AG10803 (cell line): Measurements from ENCODE around the gene UBAP1L.

Experiments used
- DNase-seq: peaks from one replicate; pipeline ENCODE4 v3.0.0; 2010; ENCODE audit warnings: low read depth
- H3K4me3 ChIP-seq: 2 replicates; pipeline ENCODE4 v1.5.1; 2011; ENCODE audit warnings: mild to moderate bottlenecking, low read length, control low read depth
- TF ChIP-seq, protein P1 (sequence below): conservative IDR thresholded peaks from 2 replicates; pipeline ENCODE4 v1.5.1; 2011; ENCODE audit warnings: mild to moderate bottlenecking, low read length, control low read depth, inconsistent platforms

UBAP1L gene

DNA sequence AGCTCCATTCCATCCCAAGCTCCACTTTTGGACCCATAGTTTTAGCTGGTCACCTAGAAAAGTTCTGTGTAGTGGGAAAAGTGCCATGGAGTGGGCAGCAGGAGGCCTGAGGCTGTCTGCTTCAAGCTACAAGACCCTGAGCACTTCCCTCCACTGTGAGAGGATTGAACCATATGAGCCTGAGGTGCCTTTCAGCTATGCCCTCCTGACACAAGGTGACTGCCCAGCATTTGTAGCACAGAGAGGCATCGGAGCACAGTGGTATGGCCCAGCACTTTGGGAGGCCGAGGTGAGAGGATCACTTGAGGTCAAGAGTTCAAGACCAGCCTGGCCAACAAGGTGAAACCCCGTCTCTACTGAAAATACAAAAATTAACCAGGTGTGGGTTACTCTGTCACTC lies 42.4 kb downstream of the UBAP1L start:
- no peak for DNase-seq
- no peak overlapping the region for H3K4me3 ChIP-seq
- TF ChIP-seq, protein P1, sequence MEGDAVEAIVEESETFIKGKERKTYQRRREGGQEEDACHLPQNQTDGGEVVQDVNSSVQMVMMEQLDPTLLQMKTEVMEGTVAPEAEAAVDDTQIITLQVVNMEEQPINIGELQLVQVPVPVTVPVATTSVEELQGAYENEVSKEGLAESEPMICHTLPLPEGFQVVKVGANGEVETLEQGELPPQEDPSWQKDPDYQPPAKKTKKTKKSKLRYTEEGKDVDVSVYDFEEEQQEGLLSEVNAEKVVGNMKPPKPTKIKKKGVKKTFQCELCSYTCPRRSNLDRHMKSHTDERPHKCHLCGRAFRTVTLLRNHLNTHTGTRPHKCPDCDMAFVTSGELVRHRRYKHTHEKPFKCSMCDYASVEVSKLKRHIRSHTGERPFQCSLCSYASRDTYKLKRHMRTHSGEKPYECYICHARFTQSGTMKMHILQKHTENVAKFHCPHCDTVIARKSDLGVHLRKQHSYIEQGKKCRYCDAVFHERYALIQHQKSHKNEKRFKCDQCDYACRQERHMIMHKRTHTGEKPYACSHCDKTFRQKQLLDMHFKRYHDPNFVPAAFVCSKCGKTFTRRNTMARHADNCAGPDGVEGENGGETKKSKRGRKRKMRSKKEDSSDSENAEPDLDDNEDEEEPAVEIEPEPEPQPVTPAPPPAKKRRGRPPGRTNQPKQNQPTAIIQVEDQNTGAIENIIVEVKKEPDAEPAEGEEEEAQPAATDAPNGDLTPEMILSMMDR = no peak

DNA sequence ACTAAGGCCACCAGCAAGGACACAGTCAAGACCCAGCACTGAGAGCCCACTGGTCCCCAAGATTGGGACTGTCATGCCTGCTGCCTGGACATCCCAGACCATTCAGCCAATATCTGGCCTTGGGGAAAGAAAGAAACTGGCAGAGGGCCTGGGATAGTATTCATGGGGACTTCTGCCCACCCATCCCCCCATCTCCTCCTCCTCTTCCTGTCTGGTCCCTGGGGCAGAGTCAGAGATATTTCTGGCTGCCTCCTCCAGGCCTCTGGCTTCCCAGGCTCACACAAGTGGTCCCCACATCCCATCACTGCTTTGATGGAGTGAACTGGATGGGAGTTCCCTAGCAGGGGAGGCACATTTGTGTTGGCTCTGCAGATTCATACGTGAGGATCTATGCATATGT lies 43.0 kb downstream of the UBAP1L start:
- TF ChIP-seq, protein P1 = no peak
- peak; percentile 47 for DNase-seq
- no peak overlapping the region for H3K4me3 ChIP-seq

DNA sequence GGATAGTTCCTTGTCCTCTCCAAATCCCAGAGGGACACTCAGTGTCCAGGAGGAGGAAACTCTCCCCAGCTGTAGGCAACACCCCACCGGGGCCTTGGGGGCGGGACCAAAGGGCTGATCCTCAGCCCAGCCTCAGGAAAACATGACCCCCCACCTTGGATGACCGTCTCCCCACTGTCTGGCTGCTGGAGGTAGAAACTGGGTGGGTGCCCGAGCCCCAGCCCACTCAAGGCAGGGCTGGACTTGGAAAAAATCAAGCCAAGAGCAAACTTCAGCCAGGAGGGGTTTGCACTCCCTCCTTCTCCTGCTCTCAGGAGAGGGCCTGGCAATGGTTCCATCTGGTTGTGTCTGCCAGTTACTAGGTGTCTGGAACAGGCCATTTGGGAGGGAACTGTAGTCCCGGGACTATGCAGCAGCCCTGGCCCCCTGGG lies 43.6 kb downstream of the UBAP1L start:
- DNase-seq = no peak
- no peak overlapping the region for H3K4me3 ChIP-seq
- TF ChIP-seq, protein P1 = no peak

DNA sequence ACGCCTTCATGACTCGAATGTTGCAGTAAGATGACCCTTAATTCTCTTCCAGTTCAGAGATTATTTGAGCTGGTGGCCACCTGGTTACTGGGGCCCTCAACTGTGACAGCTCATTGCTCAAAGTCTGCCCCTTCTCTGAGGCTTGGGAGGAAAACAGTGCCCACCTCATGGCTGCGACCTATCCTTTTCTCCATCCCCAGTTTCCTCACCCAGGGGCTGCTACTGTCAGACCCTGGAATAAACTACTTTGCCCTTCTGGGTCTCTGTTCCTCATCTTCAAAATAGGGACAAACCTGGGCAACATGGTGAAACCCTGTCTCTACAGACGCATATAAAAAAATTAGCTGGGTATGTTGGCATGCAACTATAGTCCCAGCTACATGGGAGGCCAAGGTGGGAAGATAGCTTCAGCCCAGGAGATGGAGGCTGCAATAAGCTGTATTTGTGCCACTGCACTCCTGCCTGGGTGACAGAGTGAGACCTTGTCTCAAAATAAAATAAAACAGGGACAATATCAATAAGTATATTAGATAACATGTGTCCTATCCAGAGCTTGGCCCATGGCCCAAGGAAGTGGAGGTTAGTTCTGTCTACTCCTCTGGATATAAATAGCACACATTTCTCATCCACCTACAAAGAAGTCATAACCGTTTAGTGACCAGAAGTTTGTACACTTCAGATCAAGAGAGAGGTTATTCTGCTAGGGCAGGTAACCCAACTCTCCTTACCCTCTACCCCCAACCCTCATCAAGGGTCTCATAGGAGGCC lies 45.0 kb downstream of the UBAP1L start:
- no peak overlapping the region for H3K4me3 ChIP-seq
- DNase-seq = no peak
- TF ChIP-seq, protein P1 = no peak

DNA sequence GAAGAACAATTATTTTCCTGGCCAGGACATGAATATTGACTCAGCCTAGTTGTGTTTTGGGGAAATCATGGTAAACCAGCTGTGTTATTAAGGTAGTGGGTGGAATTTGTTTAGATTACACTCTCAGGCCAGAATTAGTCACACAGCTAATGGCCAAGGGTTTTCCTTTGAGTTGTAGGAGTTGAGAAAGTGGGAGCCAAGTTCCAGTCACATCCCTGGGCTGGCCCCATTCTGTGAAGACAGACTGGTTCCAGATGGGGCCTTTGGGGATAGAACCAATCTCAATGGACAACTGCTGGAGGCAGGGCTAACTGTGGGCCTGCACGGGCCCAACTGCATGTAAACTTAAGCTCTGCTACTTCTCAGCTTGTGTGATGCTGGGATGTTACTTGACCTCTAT lies 45.8 kb downstream of the UBAP1L start:
- no peak overlapping the region for H3K4me3 ChIP-seq
- DNase-seq = peak; percentile 97
- TF ChIP-seq, protein P1 = no peak

DNA sequence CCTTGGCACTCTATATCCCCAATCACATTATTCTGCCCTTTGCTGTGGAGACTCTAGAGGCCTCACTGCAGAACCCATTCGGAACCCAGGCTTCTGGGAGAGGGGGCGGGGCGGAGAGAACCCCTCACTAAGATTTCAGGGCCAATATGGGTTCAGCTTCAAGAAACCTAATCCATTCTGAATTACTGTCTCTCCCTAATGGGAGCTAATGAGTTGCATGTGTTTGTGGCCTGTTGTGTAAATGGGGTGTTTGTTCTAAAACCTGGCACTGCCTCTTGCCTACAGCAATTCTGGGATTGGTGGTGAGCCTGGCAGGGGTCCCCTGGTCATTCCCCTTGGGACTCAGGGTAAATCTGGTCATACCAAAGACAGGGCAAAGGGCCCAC lies 46.6 kb downstream of the UBAP1L start:
- TF ChIP-seq, protein P1 = no peak
- DNase-seq = peak; percentile 56
- H3K4me3 ChIP-seq = no peak overlapping the region

DNA sequence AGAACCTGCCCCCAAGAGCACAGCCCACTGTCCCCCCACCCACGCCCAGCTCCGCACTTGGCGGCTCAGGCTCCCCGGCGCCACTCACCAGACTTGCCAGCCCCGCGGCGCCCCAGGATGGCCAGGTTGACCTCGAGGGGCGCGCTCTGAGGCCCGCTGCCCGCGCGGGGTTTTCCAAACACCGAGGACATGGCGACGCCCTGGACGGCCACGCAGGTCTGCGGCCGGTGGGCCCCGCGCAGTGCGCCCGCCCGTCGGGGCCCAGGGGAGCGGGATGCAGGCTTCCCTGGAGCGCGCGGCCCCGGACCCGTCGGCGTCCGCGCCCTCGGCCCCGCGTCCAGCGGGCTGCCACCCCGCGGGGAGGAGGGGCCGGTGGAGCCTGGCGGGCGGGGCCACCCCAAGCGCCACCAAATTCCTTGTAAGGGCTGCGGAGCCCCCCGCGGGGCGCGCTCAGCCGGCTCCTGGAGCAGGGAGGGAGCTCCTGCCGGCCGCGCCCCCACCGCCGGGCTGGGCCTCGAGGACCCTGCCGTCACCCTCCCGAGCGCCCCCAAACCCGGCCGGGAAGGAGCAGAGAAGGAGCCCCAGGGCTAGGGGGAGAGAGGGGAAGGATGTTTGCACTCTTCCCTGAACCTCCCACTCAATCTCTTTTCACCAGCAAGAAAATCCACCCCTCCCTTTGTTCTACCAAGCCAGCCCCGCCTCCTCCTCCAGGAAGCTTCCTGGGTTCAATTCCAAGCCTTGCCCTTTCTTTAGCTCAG lies 47.2 kb downstream of the UBAP1L start, which contains the start of gene RASL12:
Gene RASL12 (minus strand): TSS at position 347 of the 758 bp plus-strand sequence. CDS start 156 bp downstream, at position 191.
- TF ChIP-seq, protein P1 = no peak
- no peak for DNase-seq
- no peak within 1 kb of the TSS for H3K4me3 ChIP-seq
